Astrocyte of the cerebellum (primary cell): ENCODE data around the gene TBC1D23.

ENCODE experiments used
- DNase-seq: peaks from one replicate; pipeline ENCODE4 v3.0.0-alpha.2; 2011; ENCODE audit warnings: low read depth
- H3K4me3 ChIP-seq: 2 replicates; pipeline ENCODE4 v1.5.1; 2011; ENCODE audit warnings: mild to moderate bottlenecking, low read depth, low read length, moderate library complexity
- CTCF ChIP-seq: IDR thresholded peaks from 2 replicates; pipeline ENCODE4 v1.5.1; 2012; ENCODE audit warnings: low read length, low read depth, moderate library complexity, mild to moderate bottlenecking; ENCODE audit errors: missing control alignments
- in situ Hi-C: cut with HindIII; loops from 2 replicates; pipeline ENCODE4 v1.10.0; 2017; ENCODE audit warnings: low sequenced_read_pairs

TBC1D23 gene

GRCh38 chr3:100289339-100289738 lies 28.5 kb downstream of the TBC1D23 start:
- in situ Hi-C loops: no loop called here
- TF ChIP-seq CTCF: no peak
- no peak overlapping the region for H3K4me3 ChIP-seq
- no peak for DNase-seq

GRCh38 chr3:100295089-100295488 lies 34.3 kb downstream of the TBC1D23 start:
- no peak overlapping the region for H3K4me3 ChIP-seq
- DNase-seq: no peak
- in situ Hi-C loops: no loop called here
- TF ChIP-seq CTCF: no peak

GRCh38 chr3:100297784-100298183 lies 37.0 kb downstream of the TBC1D23 start:
- DNase-seq: no peak
- in situ Hi-C loops: no loop called here
- TF ChIP-seq CTCF: no peak
- H3K4me3 ChIP-seq: no peak overlapping the region

GRCh38 chr3:100299016-100299415 lies 38.2 kb downstream of the TBC1D23 start:
- in situ Hi-C loops: no loop called here
- TF ChIP-seq CTCF: no peak
- H3K4me3 ChIP-seq: no peak overlapping the region
- DNase-seq: no peak

- no peak for TF ChIP-seq CTCF
- no peak overlapping the region for H3K4me3 ChIP-seq
- in situ Hi-C loops: no loop called here
- no peak for DNase-seq
These were observed 45.9 kb downstream of the TBC1D23 start for GRCh38 chr3:100306695-100307094.

- in situ Hi-C loops: no loop called here
- H3K4me3 ChIP-seq: no peak overlapping the region
- no peak for DNase-seq
- no peak for TF ChIP-seq CTCF
These were observed 49.7 kb downstream of the TBC1D23 start for GRCh38 chr3:100310355-100310965.
